ENCODE measurements around the gene FZR1.

Gene FZR1

DNA sequence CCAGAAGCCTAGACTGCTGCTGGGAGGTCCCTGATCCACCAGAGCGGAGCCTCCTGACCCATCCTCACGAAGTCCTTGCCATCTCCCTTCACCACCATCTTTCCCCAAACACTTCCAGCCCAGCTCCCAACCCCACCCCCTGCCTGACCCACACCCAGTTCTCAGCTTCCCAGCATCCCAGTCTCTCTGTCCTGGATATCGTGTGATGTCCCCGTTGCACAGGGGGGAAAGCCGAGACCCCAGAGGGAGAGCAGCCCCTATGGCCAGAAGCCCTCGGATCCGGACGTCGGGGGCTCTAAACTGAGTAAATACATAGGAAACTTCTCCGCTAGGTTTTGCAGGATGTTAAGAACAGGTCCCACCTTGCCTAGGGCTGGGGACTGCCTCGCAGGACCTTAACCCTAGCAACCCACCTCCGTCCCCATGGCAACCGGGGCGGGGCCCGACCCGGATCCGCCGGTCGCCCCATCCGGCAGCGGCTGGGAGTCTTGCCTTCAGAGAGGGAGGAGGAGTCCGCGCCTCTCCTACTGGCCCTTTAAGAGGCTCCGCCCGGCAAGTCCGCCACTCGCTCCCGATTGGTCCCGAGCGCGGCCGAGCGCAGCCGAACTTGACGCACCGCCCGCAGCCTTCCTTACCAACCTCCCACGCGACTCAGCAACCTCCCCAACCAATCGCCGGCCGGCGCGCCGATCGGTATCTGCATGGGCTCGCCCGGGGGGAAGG, 66.2 kb downstream of the FZR1 start:
- peak overlapping the region; percentile 59 for H4K12ac ChIP-seq (ENCODE audit: low read depth, low read length)
- peak overlapping the region; percentile 76 for H4K8ac ChIP-seq (ENCODE audit: low read depth, low read length)
- H3K79me1 ChIP-seq (ENCODE audit: low read length) = peaks cover 13% of the 10 kb centered on the region
- H3K9me3 ChIP-seq (ENCODE audit: insufficient read depth, low read depth, low read length) = peaks cover 2% of the 10 kb centered on the region
- H3K36me3 ChIP-seq (ENCODE audit: control insufficient read depth in 1 of 2, insufficient read depth in 2 of 2, low read length in 2 of 2) = peaks cover 20% of the 10 kb centered on the region in 2 experiments
- no peak overlapping the region for H3K23ac ChIP-seq (ENCODE audit: low read length)
- H3K4ac ChIP-seq (ENCODE audit: low read depth, low read length) = peak overlapping the region; percentile 35
- H3K9ac ChIP-seq (ENCODE audit: low read length) = no peak overlapping the region
- peak overlapping the region; percentile 62 for H3K14ac ChIP-seq (ENCODE audit: low read length)
- no peaks in the 10 kb centered on the region for H3K27me3 ChIP-seq (ENCODE audit: insufficient read depth, low read length)
- peak overlapping the region; percentile 69 for H2BK12ac ChIP-seq (ENCODE audit: low read length)
- peak overlapping the region; percentile 60 for H2AK5ac ChIP-seq (ENCODE audit: low read length)
- peaks cover 17 to 20% of the 10 kb centered on the region in 2 experiments for H3K4me1 ChIP-seq (ENCODE audit: control insufficient read depth in 1 of 2, insufficient read depth in 2 of 2, low read length in 2 of 2)
- no peak overlapping the region for H3K4me3 ChIP-seq (ENCODE audit: low read depth, low read length)
- peak overlapping the region; percentile 36 for H2BK120ac ChIP-seq (ENCODE audit: insufficient read depth, low read length, poor library complexity)
- H3K18ac ChIP-seq (ENCODE audit: low read length) = peak overlapping the region; percentile 74
- peak overlapping the region; percentile 73 for H4K91ac ChIP-seq (ENCODE audit: low read depth, low read length)
- peak overlapping the region; percentile 61 for H3K4me2 ChIP-seq (ENCODE audit: low read length)
- peaks cover 8% of the 10 kb centered on the region for H3K79me2 ChIP-seq (ENCODE audit: control insufficient read depth, insufficient read depth, low read length, poor library complexity)
- H2BK5ac ChIP-seq (ENCODE audit: low read depth, low read length, poor library complexity) = peak overlapping the region; percentile 33
- no CpG with 5 or more reads among the region's 48 CpGs for WGBS (ENCODE audit: extremely low coverage, insufficient coverage, insufficient read length)
- peak overlapping the region; percentile 45 for H2AFZ ChIP-seq (ENCODE audit: insufficient read depth, low read length, poor library complexity)
- H3K27ac ChIP-seq (ENCODE audit: low read depth, low read length) = peak overlapping the region; percentile 31
- peak; percentile 100 for DNase-seq

DNA sequence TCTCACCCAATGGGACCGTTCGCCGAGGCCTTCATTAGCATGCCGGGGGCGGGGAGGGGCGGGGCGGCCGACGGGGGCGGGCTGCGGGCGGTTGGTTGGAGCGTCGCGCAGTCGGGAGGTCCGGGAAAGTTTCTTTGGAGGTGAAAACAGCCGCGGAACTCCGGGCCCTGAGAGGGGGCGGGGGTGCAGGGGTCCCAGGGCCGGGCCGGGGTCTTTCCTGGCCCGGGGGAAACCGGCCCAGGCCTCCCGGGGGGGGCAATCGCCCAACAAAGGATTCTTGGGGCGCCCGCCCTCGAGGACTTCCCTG, 66.7 kb downstream of the FZR1 start, which contains the start of gene HMG20B:
Gene HMG20B, plus strand, starts transcription at position 90 of the 307 bp plus-strand sequence. CDS start 366 bp downstream, outside the sequence.
- H3K79me1 ChIP-seq (ENCODE audit: low read length) = peaks cover 13% of the 10 kb centered on the region
- peak within 1 kb of the TSS; percentile 69 for H2BK12ac ChIP-seq (ENCODE audit: low read length)
- peak within 1 kb of the TSS; percentile 98 for H3K4me2 ChIP-seq (ENCODE audit: low read length)
- H3K36me3 ChIP-seq (ENCODE audit: control insufficient read depth in 1 of 2, insufficient read depth in 2 of 2, low read length in 2 of 2) = peaks cover 20 to 23% of the 10 kb centered on the region in 2 experiments
- H3K4me1 ChIP-seq (ENCODE audit: control insufficient read depth in 1 of 2, insufficient read depth in 2 of 2, low read length in 2 of 2) = peaks cover 17 to 20% of the 10 kb centered on the region in 2 experiments
- peak within 1 kb of the TSS; percentile 85 for H3K9ac ChIP-seq (ENCODE audit: low read length)
- H3K23ac ChIP-seq (ENCODE audit: low read length) = no peak within 1 kb of the TSS
- H4K91ac ChIP-seq (ENCODE audit: low read depth, low read length) = peak within 1 kb of the TSS; percentile 81
- H2AFZ ChIP-seq (ENCODE audit: insufficient read depth, low read length, poor library complexity) = peak within 1 kb of the TSS; percentile 45
- peak within 1 kb of the TSS; percentile 82 for H2BK5ac ChIP-seq (ENCODE audit: low read depth, low read length, poor library complexity)
- peak within 1 kb of the TSS; percentile 31 for H3K27ac ChIP-seq (ENCODE audit: low read depth, low read length)
- WGBS (ENCODE audit: extremely low coverage, insufficient coverage, insufficient read length) = no CpG with 5 or more reads among the region's 30 CpGs
- peak within 1 kb of the TSS; percentile 82 for H4K12ac ChIP-seq (ENCODE audit: low read depth, low read length)
- peak within 1 kb of the TSS; percentile 98 for H3K18ac ChIP-seq (ENCODE audit: low read length)
- peak within 1 kb of the TSS; percentile 60 for H2AK5ac ChIP-seq (ENCODE audit: low read length)
- peak within 1 kb of the TSS; percentile 80 for H3K4me3 ChIP-seq (ENCODE audit: low read depth, low read length)
- peak within 1 kb of the TSS; percentile 81 for H4K8ac ChIP-seq (ENCODE audit: low read depth, low read length)
- no peak for DNase-seq
- H2BK120ac ChIP-seq (ENCODE audit: insufficient read depth, low read length, poor library complexity) = peak within 1 kb of the TSS; percentile 86
- H3K4ac ChIP-seq (ENCODE audit: low read depth, low read length) = peak within 1 kb of the TSS; percentile 80
- peak within 1 kb of the TSS; percentile 86 for H3K14ac ChIP-seq (ENCODE audit: low read length)
- H3K27me3 ChIP-seq (ENCODE audit: insufficient read depth, low read length) = no peaks in the 10 kb centered on the region
- H3K9me3 ChIP-seq (ENCODE audit: insufficient read depth, low read depth, low read length) = peaks cover 2% of the 10 kb centered on the region
- peaks cover 8% of the 10 kb centered on the region for H3K79me2 ChIP-seq (ENCODE audit: control insufficient read depth, insufficient read depth, low read length, poor library complexity)

DNA sequence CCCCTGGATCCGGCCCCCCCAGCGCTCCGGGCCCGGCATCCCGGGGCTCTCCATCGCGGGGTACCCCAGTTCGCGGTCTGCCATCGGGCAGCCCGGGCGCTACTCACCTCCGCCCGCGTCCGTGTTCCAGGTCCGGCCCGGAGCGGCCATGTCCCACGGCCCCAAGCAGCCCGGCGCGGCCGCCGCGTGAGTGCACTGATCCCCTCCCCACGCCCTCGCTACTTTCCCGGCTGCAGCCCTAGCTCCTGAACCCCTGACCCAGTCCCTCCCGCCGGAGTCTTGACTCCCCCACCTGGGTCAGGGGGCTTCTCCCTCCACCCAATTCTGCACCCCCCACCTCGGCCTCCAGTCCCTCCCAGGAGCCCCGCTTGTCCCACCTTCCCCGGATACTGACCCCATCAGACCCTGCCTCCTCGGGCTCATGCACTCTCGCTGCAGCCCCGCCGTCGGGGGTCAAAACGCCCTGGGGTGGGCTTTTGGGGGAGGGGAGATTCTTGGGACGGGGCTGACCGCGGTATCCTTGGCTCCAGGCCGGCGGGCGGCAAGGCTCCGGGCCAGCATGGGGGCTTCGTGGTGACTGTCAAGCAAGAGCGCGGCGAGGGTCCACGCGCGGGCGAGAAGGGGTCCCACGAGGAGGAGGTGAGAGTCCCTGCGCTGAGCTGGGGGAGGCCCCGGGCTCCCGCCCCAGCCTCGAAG, 67.2 kb downstream of the FZR1 start:
- Histone ChIP-seq H3K23ac (ENCODE audit: low read length) (no peak overlapping the region), H2AFZ (ENCODE audit: insufficient read depth, low read length, poor library complexity) (no peak overlapping the region), H3K79me1 (ENCODE audit: low read length) (peaks cover 13% of the 10 kb centered on the region), H4K8ac (ENCODE audit: low read depth, low read length) (peak overlapping the region; percentile 81), H2AK5ac (ENCODE audit: low read length) (peak overlapping the region; percentile 52), H3K36me3 (ENCODE audit: control insufficient read depth in 1 of 2, insufficient read depth in 2 of 2, low read length in 2 of 2) (peaks cover 20 to 28% of the 10 kb centered on the region in 2 experiments), H4K12ac (ENCODE audit: low read depth, low read length) (peak overlapping the region; percentile 82), H3K27me3 (ENCODE audit: insufficient read depth, low read length) (no peaks in the 10 kb centered on the region), H3K18ac (ENCODE audit: low read length) (peak overlapping the region; percentile 98), H3K4ac (ENCODE audit: low read depth, low read length) (peak overlapping the region; percentile 80), H4K91ac (ENCODE audit: low read depth, low read length) (peak overlapping the region; percentile 81), H3K14ac (ENCODE audit: low read length) (peak overlapping the region; percentile 86), H2BK12ac (ENCODE audit: low read length) (no peak overlapping the region), H3K79me2 (ENCODE audit: control insufficient read depth, insufficient read depth, low read length, poor library complexity) (peaks cover 8% of the 10 kb centered on the region), H2BK5ac (ENCODE audit: low read depth, low read length, poor library complexity) (peak overlapping the region; percentile 82), H3K27ac (ENCODE audit: low read depth, low read length) (peak overlapping the region; percentile 17), H3K4me2 (ENCODE audit: low read length) (peak overlapping the region; percentile 98), H2BK120ac (ENCODE audit: insufficient read depth, low read length, poor library complexity) (peak overlapping the region; percentile 86), H3K4me3 (ENCODE audit: low read depth, low read length) (peak overlapping the region; percentile 80), H3K9me3 (ENCODE audit: insufficient read depth, low read depth, low read length) (peaks cover 2% of the 10 kb centered on the region), H3K4me1 (ENCODE audit: control insufficient read depth in 1 of 2, insufficient read depth in 2 of 2, low read length in 2 of 2) (peaks cover 17 to 20% of the 10 kb centered on the region in 2 experiments), H3K9ac (ENCODE audit: low read length) (peak overlapping the region; percentile 85)
- WGBS (ENCODE audit: extremely low coverage, insufficient coverage, insufficient read length) = no CpG with 5 or more reads among the region's 60 CpGs
- DNase-seq = peak in 1 of 2 donors; percentile 46

DNA sequence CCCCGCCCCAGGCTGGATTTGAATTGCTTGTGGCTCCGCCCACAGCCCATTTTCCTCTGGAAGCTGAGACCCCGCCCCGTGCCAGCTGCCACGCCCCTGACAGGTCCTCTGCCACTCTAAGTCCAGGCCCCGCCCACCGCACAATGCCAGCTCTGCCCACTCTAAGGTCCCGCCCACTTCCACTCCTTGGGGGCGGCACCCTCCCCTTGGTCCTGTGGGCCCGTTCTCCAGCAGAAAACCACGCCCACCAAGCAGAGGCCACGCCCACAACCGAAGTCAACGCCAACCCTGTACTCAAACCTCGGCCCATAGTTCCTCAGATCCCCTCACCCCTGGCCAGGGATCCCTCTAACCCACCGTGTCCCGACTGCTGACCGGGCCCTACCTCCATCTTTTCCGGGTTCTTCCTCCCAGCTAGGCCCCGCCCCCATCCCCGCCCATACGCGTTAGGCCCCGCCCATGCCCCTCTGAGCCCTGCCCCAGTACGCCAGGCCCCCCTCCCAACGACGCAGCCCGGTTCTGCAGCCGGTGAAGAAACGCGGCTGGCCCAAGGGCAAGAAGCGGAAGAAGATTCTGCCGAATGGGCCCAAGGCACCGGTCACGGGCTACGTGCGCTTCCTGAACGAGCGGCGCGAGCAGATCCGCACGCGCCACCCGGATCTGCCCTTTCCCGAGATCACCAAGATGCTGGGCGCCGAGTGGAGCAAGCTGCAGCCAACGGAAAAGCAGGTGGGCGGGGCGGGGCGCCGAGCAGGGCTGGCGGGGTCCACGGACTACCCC, 67.9 kb downstream of the FZR1 start:
- H4K8ac ChIP-seq (ENCODE audit: low read depth, low read length) = peak overlapping the region; percentile 17
- peak; percentile 99 to 100 for DNase-seq
- peak overlapping the region; percentile 98 for H3K4me2 ChIP-seq (ENCODE audit: low read length)
- H3K23ac ChIP-seq (ENCODE audit: low read length) = no peak overlapping the region
- H2BK5ac ChIP-seq (ENCODE audit: low read depth, low read length, poor library complexity) = no peak overlapping the region
- no peaks in the 10 kb centered on the region for H3K27me3 ChIP-seq (ENCODE audit: insufficient read depth, low read length)
- H3K36me3 ChIP-seq (ENCODE audit: control insufficient read depth in 1 of 2, insufficient read depth in 2 of 2, low read length in 2 of 2) = peaks cover 20 to 31% of the 10 kb centered on the region in 2 experiments
- peaks cover 2% of the 10 kb centered on the region for H3K9me3 ChIP-seq (ENCODE audit: insufficient read depth, low read depth, low read length)
- H3K14ac ChIP-seq (ENCODE audit: low read length) = no peak overlapping the region
- H2AFZ ChIP-seq (ENCODE audit: insufficient read depth, low read length, poor library complexity) = no peak overlapping the region
- H3K4me1 ChIP-seq (ENCODE audit: control insufficient read depth in 1 of 2, insufficient read depth in 2 of 2, low read length in 2 of 2) = peaks cover 17% of the 10 kb centered on the region in 2 experiments
- H2BK120ac ChIP-seq (ENCODE audit: insufficient read depth, low read length, poor library complexity) = no peak overlapping the region
- H3K79me1 ChIP-seq (ENCODE audit: low read length) = peaks cover 13% of the 10 kb centered on the region
- H3K4ac ChIP-seq (ENCODE audit: low read depth, low read length) = no peak overlapping the region
- H4K12ac ChIP-seq (ENCODE audit: low read depth, low read length) = peak overlapping the region; percentile 71
- H4K91ac ChIP-seq (ENCODE audit: low read depth, low read length) = no peak overlapping the region
- WGBS (ENCODE audit: extremely low coverage, insufficient coverage, insufficient read length) = no CpG with 5 or more reads among the region's 55 CpGs
- no peak overlapping the region for H3K9ac ChIP-seq (ENCODE audit: low read length)
- H3K18ac ChIP-seq (ENCODE audit: low read length) = peak overlapping the region; percentile 46
- no peak overlapping the region for H2BK12ac ChIP-seq (ENCODE audit: low read length)
- no peak overlapping the region for H3K27ac ChIP-seq (ENCODE audit: low read depth, low read length)
- H2AK5ac ChIP-seq (ENCODE audit: low read length) = peak overlapping the region; percentile 47
- H3K79me2 ChIP-seq (ENCODE audit: control insufficient read depth, insufficient read depth, low read length, poor library complexity) = peaks cover 8% of the 10 kb centered on the region
- H3K4me3 ChIP-seq (ENCODE audit: low read depth, low read length) = peak overlapping the region; percentile 80
